ENCODE data around the gene PACSIN2.

- TF ChIP-seq CTCF (IDR thresholded peaks at IDR 0.05; ENCODE audit: insufficient read depth, low read length, poor library complexity, severe bottlenecking) (no peak), EZH2phosphoT487 (conservative IDR thresholded peaks at IDR 0.05; ENCODE audit: low read length) (no peak)
Observed at GRCh38 chr22:42874010-42874409, 140.9 kb downstream of the PACSIN2 start.
